Neural cell (in vitro differentiated cells): ENCODE measurements around the gene MFSD1. TPM values are rescaled to one million over a fixed set of nuclear protein-coding genes. Genes with fewer than 3 reads are reported as not detected.

Experiments used
- H2AFZ ChIP-seq: fragments of 200-600, 300-800 bp; sonication (generic), shearing (Covaris generic); 2 replicates; pipeline ENCODE4 v1.6.0; 2014; ENCODE audit warnings: low read depth, mild to moderate bottlenecking, antibody characterized with exemption, low read length, moderate library complexity
- H3F3A ChIP-seq: fragments of 200-600 bp; shearing (Covaris generic); 2 replicates; pipeline ENCODE4 v1.6.1; 2016; ENCODE audit warnings: mild to moderate bottlenecking, moderate library complexity, mixed read lengths, antibody characterized with exemption, low read length; ENCODE audit not compliant: insufficient read depth, poor library complexity, severe bottlenecking
- H3K27ac ChIP-seq: fragments of 200-600, 300-800 bp; sonication (generic), shearing (Covaris generic); 2 replicates; pipeline ENCODE4 v1.5.1; 2014; ENCODE audit warnings: mild to moderate bottlenecking, low read length, moderate library complexity
- H3K27me3 ChIP-seq: fragments of 300-800, 200-600 bp; sonication (generic), shearing (Covaris generic); 2 replicates; pipeline ENCODE4 v1.6.0; 2014; ENCODE audit warnings: mild to moderate bottlenecking, low read depth, low read length, moderate library complexity; ENCODE audit not compliant: insufficient read depth
- H3K36me3 ChIP-seq: fragments of 300-800, 200-600 bp; sonication (generic), shearing (Covaris generic); 2 replicates; pipeline ENCODE4 v1.5.1; 2014; ENCODE audit warnings: mild to moderate bottlenecking, antibody characterized with exemption, low read length, moderate library complexity; ENCODE audit not compliant: insufficient read depth
- H3K4me2 ChIP-seq: fragments of 300-800, 200-600 bp; sonication (generic), shearing (Covaris generic); 2 replicates; pipeline ENCODE4 v1.6.0; 2014; ENCODE audit warnings: mild to moderate bottlenecking, low read length
- H3K4me3 ChIP-seq: fragments of 300-800, 200-600 bp; sonication (generic), shearing (Covaris generic); 2 replicates; pipeline ENCODE4 v1.5.1; 2014; ENCODE audit warnings: mild to moderate bottlenecking, low read length, moderate library complexity
- H3K79me2 ChIP-seq: fragments of 200-600 bp; shearing (Covaris generic); replicated peaks from 2 replicates; pipeline ENCODE4 v1.6.0; 2014; ENCODE audit warnings: mild to moderate bottlenecking, low read length, moderate library complexity; ENCODE audit not compliant: insufficient read depth
- H3K9ac ChIP-seq: fragments of 300-800, 200-600 bp; sonication (generic), shearing (Covaris generic); 2 replicates; pipeline ENCODE4 v1.6.1; 2016; ENCODE audit warnings: mild to moderate bottlenecking, low read length, mixed read lengths
- H3K9me2 ChIP-seq: fragments of 200-600 bp; shearing (Covaris generic); 2 replicates; pipeline ENCODE4 v1.6.1; 2016; ENCODE audit warnings: mild to moderate bottlenecking, low read length, mixed read lengths; ENCODE audit not compliant: insufficient read depth
- H3K9me3 ChIP-seq: fragments of 200-600, 300-800 bp; sonication (generic), shearing (Covaris generic); 2 replicates; pipeline ENCODE4 v1.6.1; 2016; ENCODE audit warnings: mild to moderate bottlenecking, mixed run types, low read length, moderate library complexity, mixed read lengths
- H4K20me1 ChIP-seq: fragments of 200-600 bp; shearing (Covaris generic); 2 replicates; pipeline ENCODE4 v1.6.1; 2016; ENCODE audit warnings: mild to moderate bottlenecking, mixed run types; ENCODE audit not compliant: insufficient read depth
- CTCF ChIP-seq: fragments of 450-650 bp; IDR thresholded peaks from 2 replicates; pipeline ENCODE4 v1.5.1; 2014; ENCODE audit warnings: antibody characterized with exemption, mild to moderate bottlenecking, moderate library complexity; ENCODE audit not compliant: poor library complexity, severe bottlenecking
- EP300 ChIP-seq: fragments of 450-650 bp; conservative IDR thresholded peaks from 2 replicates; pipeline ENCODE4 v1.6.1; 2014; ENCODE audit warnings: antibody characterized with exemption, mild to moderate bottlenecking, moderate library complexity; ENCODE audit not compliant: poor library complexity, severe bottlenecking
- EZH2 ChIP-seq: fragments of 200-600, 300-800 bp; shearing (Covaris generic), sonication (generic); IDR thresholded peaks from 2 replicates; pipeline ENCODE4 v1.6.1; 2014; ENCODE audit warnings: antibody characterized with exemption, low read length, borderline replicate concordance, mild to moderate bottlenecking; ENCODE audit not compliant: insufficient read depth, poor library complexity, severe bottlenecking
- MXI1 ChIP-seq: fragments of 450-650 bp; conservative IDR thresholded peaks from 2 replicates; pipeline ENCODE4 v1.6.1; 2014; ENCODE audit warnings: antibody characterized with exemption, mild to moderate bottlenecking; ENCODE audit not compliant: poor library complexity, severe bottlenecking
- POLR2AphosphoS5 ChIP-seq: IDR thresholded peaks from 2 replicates; pipeline ENCODE4 v1.6.1; 2012
- RAD21 ChIP-seq: fragments of 450-650 bp; conservative IDR thresholded peaks from 2 replicates; pipeline ENCODE4 v1.6.1; 2014; ENCODE audit warnings: antibody characterized with exemption, mild to moderate bottlenecking, moderate library complexity
- SMC3 ChIP-seq: fragments of 450-650 bp; conservative IDR thresholded peaks from 2 replicates; pipeline ENCODE4 v1.6.1; 2014; ENCODE audit warnings: antibody characterized with exemption, mild to moderate bottlenecking, moderate library complexity; ENCODE audit not compliant: poor library complexity
- TAF1 ChIP-seq: IDR thresholded peaks from 2 replicates; pipeline ENCODE4 v1.6.1; 2012; ENCODE audit warnings: low read depth
- polyA plus RNA-seq: library from polyadenylated mRNA; depleted of rRNA; stranded (reverse); fragments of >200 nt; gene quantifications from 2 replicates; pipeline ENCODE4 v1.2.3, GENCODE V29; 2014
- TF ChIP-seq, protein P1 (sequence below): IDR thresholded peaks from 2 replicates; pipeline ENCODE4 v1.6.1; 2012; ENCODE audit warnings: borderline replicate concordance

The MFSD1 gene
- polyA plus RNA-seq, 1 donor from 2014 or later: 107 TPM

DNA sequence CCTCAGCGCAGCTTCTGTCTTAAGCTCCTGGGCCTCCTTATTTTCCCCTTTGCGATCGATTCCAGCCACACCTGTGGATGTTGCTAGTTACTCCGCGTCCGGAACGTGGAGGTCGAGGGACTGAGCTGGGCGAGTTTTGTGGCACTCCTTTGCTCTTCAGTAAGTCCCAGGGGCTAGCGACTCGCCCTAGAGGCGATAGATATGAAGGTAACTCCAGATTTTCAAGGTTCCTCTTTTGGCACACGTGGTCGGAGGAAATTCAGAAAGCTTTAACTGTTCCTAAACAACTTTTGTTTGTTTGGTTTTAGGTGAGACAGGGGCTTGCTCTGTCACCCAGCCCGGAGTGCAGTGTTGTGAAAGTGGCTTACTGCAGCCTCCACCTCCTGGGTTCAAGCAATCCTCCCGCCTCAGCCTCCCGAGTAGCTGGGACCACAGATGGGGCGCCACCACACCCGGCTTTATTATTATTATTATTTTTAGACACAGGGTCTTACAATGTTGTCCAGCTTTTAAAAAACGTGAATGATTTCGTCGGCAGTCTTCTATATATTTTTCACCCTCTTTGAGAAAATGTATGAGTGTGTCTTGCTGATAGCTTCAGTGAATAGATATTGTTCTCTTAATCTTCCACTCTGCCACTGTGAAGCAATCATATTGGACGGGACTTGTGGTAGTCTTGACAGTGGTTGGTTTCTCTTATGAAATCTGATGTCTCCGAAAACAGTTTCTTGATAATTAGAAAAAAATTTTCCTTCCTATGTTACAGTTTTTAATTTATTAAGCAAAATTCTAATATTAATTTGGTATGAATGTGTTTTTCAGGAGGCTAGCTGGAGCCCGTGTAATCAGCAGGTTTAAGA lies 785 bp downstream of the MFSD1 start:
- peak overlapping the region; percentile 83 for H2AFZ ChIP-seq
- no peaks in the 10 kb centered on the region for H4K20me1 ChIP-seq
- H3K27me3 ChIP-seq: peaks cover 4% of the 10 kb centered on the region
- H3K4me3 ChIP-seq: peak overlapping the region; percentile 85
- H3K27ac ChIP-seq: peak overlapping the region; percentile 2
- peaks cover 3% of the 10 kb centered on the region for H3F3A ChIP-seq
- peak overlapping the region; percentile 77 for H3K4me2 ChIP-seq
- TF ChIP-seq EP300 (no peak), MXI1 (no peak), EZH2 (no peak), TAF1 (no peak), RAD21 (no peak), POLR2AphosphoS5 (no peak)
- TF ChIP-seq, protein P1, sequence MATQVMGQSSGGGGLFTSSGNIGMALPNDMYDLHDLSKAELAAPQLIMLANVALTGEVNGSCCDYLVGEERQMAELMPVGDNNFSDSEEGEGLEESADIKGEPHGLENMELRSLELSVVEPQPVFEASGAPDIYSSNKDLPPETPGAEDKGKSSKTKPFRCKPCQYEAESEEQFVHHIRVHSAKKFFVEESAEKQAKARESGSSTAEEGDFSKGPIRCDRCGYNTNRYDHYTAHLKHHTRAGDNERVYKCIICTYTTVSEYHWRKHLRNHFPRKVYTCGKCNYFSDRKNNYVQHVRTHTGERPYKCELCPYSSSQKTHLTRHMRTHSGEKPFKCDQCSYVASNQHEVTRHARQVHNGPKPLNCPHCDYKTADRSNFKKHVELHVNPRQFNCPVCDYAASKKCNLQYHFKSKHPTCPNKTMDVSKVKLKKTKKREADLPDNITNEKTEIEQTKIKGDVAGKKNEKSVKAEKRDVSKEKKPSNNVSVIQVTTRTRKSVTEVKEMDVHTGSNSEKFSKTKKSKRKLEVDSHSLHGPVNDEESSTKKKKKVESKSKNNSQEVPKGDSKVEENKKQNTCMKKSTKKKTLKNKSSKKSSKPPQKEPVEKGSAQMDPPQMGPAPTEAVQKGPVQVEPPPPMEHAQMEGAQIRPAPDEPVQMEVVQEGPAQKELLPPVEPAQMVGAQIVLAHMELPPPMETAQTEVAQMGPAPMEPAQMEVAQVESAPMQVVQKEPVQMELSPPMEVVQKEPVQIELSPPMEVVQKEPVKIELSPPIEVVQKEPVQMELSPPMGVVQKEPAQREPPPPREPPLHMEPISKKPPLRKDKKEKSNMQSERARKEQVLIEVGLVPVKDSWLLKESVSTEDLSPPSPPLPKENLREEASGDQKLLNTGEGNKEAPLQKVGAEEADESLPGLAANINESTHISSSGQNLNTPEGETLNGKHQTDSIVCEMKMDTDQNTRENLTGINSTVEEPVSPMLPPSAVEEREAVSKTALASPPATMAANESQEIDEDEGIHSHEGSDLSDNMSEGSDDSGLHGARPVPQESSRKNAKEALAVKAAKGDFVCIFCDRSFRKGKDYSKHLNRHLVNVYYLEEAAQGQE: no peak
- H3K9ac ChIP-seq: peak overlapping the region; percentile 61
- no peaks in the 10 kb centered on the region for H3K9me3 ChIP-seq
- H3K36me3 ChIP-seq: no peaks in the 10 kb centered on the region
- H3K79me2 ChIP-seq: no peaks in the 10 kb centered on the region
- H3K9me2 ChIP-seq: no peaks in the 10 kb centered on the region

- peaks cover 3% of the 10 kb centered on the region for H3F3A ChIP-seq
- no peaks in the 10 kb centered on the region for H3K9me3 ChIP-seq
- H3K27me3 ChIP-seq: no peaks in the 10 kb centered on the region
- no peak overlapping the region for H3K27ac ChIP-seq
- no peak overlapping the region for H3K4me2 ChIP-seq
- H4K20me1 ChIP-seq: no peaks in the 10 kb centered on the region
- TF ChIP-seq POLR2AphosphoS5 (no peak), CTCF (no peak), TAF1 (no peak), EP300 (no peak), MXI1 (no peak), EZH2 (no peak), SMC3 (no peak), RAD21 (no peak)
- TF ChIP-seq, protein P1: no peak
- H3K36me3 ChIP-seq: peaks cover 2% of the 10 kb centered on the region
- H3K79me2 ChIP-seq: no peaks in the 10 kb centered on the region
- H3K9ac ChIP-seq: no peak overlapping the region
- H2AFZ ChIP-seq: no peak overlapping the region
- H3K9me2 ChIP-seq: no peaks in the 10 kb centered on the region
- H3K4me3 ChIP-seq: no peak overlapping the region
These were observed 2.6 kb downstream of the MFSD1 start for GRCh38 chr3:158804441-158804840.
